ENCODE measurements around the gene NEDD8.
A peak's percentile ranks its signal among the peaks of the same experiment; 100 is the strongest.

NEDD8 gene

GRCh38 chr14:24194873-24195185 is 37.3 kb downstream of the NEDD8 start:
- DNase-seq, result no peak

- no peak for DNase-seq
These were observed 37.8 kb downstream of the NEDD8 start for GRCh38 chr14:24194186-24194872.

- DNase-seq, result no peak
These were observed 39.2 kb downstream of the NEDD8 start for GRCh38 chr14:24192933-24193332.

GRCh38 chr14:24190416-24190815 is 41.8 kb downstream of the NEDD8 start:
- no peak for DNase-seq

- DNase-seq, result no peak
These were observed 42.7 kb downstream of the NEDD8 start for GRCh38 chr14:24189460-24189859.

GRCh38 chr14:24189059-24189375 is 43.1 kb downstream of the NEDD8 start:
- no peak for DNase-seq

GRCh38 chr14:24188251-24189058 is 43.7 kb downstream of the NEDD8 start, which contains the start of gene IPO4:
IPO4 (minus strand) TSS chr14:24188816; CDS start chr14:24188787, 29 bp downstream.
- DNase-seq, result peak; percentile 94

- DNase-seq, result no peak
These were observed 44.6 kb downstream of the NEDD8 start for GRCh38 chr14:24187539-24187915.

GRCh38 chr14:24186831-24187538 is 45.2 kb downstream of the NEDD8 start:
- no peak for DNase-seq

- no peak for DNase-seq
These were observed 46.4 kb downstream of the NEDD8 start for GRCh38 chr14:24185741-24186140.

GRCh38 chr14:24185026-24185425 is 47.1 kb downstream of the NEDD8 start:
- no peak for DNase-seq

GRCh38 chr14:24184104-24184970 is 47.8 kb downstream of the NEDD8 start:
- DNase-seq, result no peak

GRCh38 chr14:24183014-24183481 is 49.1 kb downstream of the NEDD8 start:
- no peak for DNase-seq

- DNase-seq, result no peak
These were observed 49.9 kb downstream of the NEDD8 start for GRCh38 chr14:24182110-24182882.

- DNase-seq, result no peak
These were observed 50.6 kb downstream of the NEDD8 start for GRCh38 chr14:24181371-24182077.

- no peak for DNase-seq
These were observed 52.0 kb downstream of the NEDD8 start for GRCh38 chr14:24179961-24180796.

- DNase-seq, result no peak
These were observed 52.7 kb downstream of the NEDD8 start for GRCh38 chr14:24179294-24179960.

GRCh38 chr14:24178399-24179178 is 53.6 kb downstream of the NEDD8 start:
- DNase-seq, result no peak

GRCh38 chr14:24177891-24178290 is 54.3 kb downstream of the NEDD8 start:
- no peak for DNase-seq
